LHCN-M2 (cell line): ENCODE data around the gene KLF13. TPM values are rescaled to one million over a fixed set of nuclear protein-coding genes. Genes with fewer than 3 reads are reported as not detected.

Experiments
- DNase-seq: peaks from one replicate; pipeline ENCODE4 v3.0.0-alpha.2; 2012; ENCODE audit warnings: low read depth
- total RNA-seq: library from RNA; depleted of rRNA; stranded (reverse); fragments of >200 nt; gene quantifications from 2 replicates; pipeline ENCODE4 v1.2.3, GENCODE V29; 2014

Gene KLF13
- total RNA-seq, 1 experiment from 2014 or later: 19.3 TPM

- DNase-seq: no peak
Observed at GRCh38 chr15:31300208-31300661, 26.4 kb upstream of the KLF13 start.

GRCh38 chr15:31300981-31301672 is 25.5 kb upstream of the KLF13 start:
- DNase-seq: no peak

GRCh38 chr15:31301673-31301990 is 25.0 kb upstream of the KLF13 start:
- no peak for DNase-seq

GRCh38 chr15:31302029-31302657 is 24.5 kb upstream of the KLF13 start:
- DNase-seq: no peak

GRCh38 chr15:31302778-31303725 is 23.6 kb upstream of the KLF13 start:
- no peak for DNase-seq

- no peak for DNase-seq
Observed at GRCh38 chr15:31303726-31304648, 22.6 kb upstream of the KLF13 start.

GRCh38 chr15:31304751-31305365 is 21.8 kb upstream of the KLF13 start:
- no peak for DNase-seq

GRCh38 chr15:31305375-31305774 is 21.3 kb upstream of the KLF13 start:
- DNase-seq: no peak

- DNase-seq: no peak
Observed at GRCh38 chr15:31305796-31306425, 20.7 kb upstream of the KLF13 start.

GRCh38 chr15:31306426-31307269 is 20.0 kb upstream of the KLF13 start:
- DNase-seq: no peak

- DNase-seq: no peak
Observed at GRCh38 chr15:31307270-31308184, 19.1 kb upstream of the KLF13 start.

GRCh38 chr15:31308185-31308639 is 18.4 kb upstream of the KLF13 start:
- no peak for DNase-seq

GRCh38 chr15:31309893-31310606 is 16.6 kb upstream of the KLF13 start:
- DNase-seq: no peak

GRCh38 chr15:31311735-31312619 is 14.7 kb upstream of the KLF13 start:
- no peak for DNase-seq

- no peak for DNase-seq
Observed at GRCh38 chr15:31313223-31313622, 13.4 kb upstream of the KLF13 start.

GRCh38 chr15:31314380-31314779 is 12.3 kb upstream of the KLF13 start:
- no peak for DNase-seq
